Activated naive CD4-positive, alpha-beta T cell treated with anti-CD3 and anti-CD28 coated beads, Interleukin-2, amount 50 U/mL, for 72 hours (primary cell): ENCODE data around the gene CLEC16A. TPM values are rescaled to one million over a fixed set of nuclear protein-coding genes. Genes with fewer than 3 reads are reported as not detected.

Experiments
- ATAC-seq, 2 donors: fragments of 150-1000 bp; cut with Tn5 transposase; 2 replicates each; pipeline ENCODE4 v1.10.0; 2021; ENCODE audit warnings: mild to moderate bottlenecking in 2 of 2, moderate library complexity in 2 of 2
- DNase-seq, 2 donors: peaks; one replicate each; pipeline ENCODE4 v3.0.0; 2021 to 2022; ENCODE audit warnings: low spot score in 2 of 2
- H3K27ac Mint-ChIP-seq, 2 donors: one replicate each; pipeline ENCODE4 v1.8.0; 2022; ENCODE audit warnings: mild to moderate bottlenecking in 2 of 2, mixed read lengths in 2 of 2
- H3K36me3 Mint-ChIP-seq, 2 donors: one replicate each; pipeline ENCODE4 v1.8.0; 2022; ENCODE audit warnings: mixed read lengths in 2 of 2
- H3K9me3 Mint-ChIP-seq, 2 donors: one replicate each; pipeline ENCODE4 v1.8.0; 2022; ENCODE audit warnings: mixed read lengths in 2 of 2
- total RNA-seq, 2 donors: library from RNA; stranded (reverse); gene quantifications; one replicate each; pipeline ENCODE4 v1.2.3, GENCODE V29; 2022

CLEC16A gene
- total RNA-seq, 2 donors from 2014 or later: 28.0 to 33.2 TPM

GRCh38 chr16:11163761-11164261 is 219.4 kb downstream of the CLEC16A start:
- no peak overlapping the region for H3K27ac Mint-ChIP-seq
- H3K9me3 Mint-ChIP-seq: peaks cover 0 to 5% of the 10 kb centered on the region in 2 donors
- DNase-seq (no peak), ATAC-seq (no peak)
- peaks cover 6 to 15% of the 10 kb centered on the region in 2 donors for H3K36me3 Mint-ChIP-seq

GRCh38 chr16:11164482-11165270 is 220.3 kb downstream of the CLEC16A start:
- no peak for ATAC-seq
- peaks cover 6 to 14% of the 10 kb centered on the region in 2 donors for H3K36me3 Mint-ChIP-seq
- H3K27ac Mint-ChIP-seq: peak overlapping the region in 1 of 2 donors; percentile 65
- DNase-seq: no peak
- H3K9me3 Mint-ChIP-seq: peaks cover 0 to 5% of the 10 kb centered on the region in 2 donors

GRCh38 chr16:11165349-11165748 is 221.0 kb downstream of the CLEC16A start:
- no peak for DNase-seq
- no peak overlapping the region for H3K27ac Mint-ChIP-seq
- H3K36me3 Mint-ChIP-seq: peaks cover 4 to 7% of the 10 kb centered on the region in 2 donors
- no peak for ATAC-seq
- H3K9me3 Mint-ChIP-seq: peaks cover 0 to 4% of the 10 kb centered on the region in 2 donors

GRCh38 chr16:11165894-11166665 is 221.7 kb downstream of the CLEC16A start:
- DNase-seq: no peak
- Mint-ChIP-seq H3K36me3 (no peaks in the 10 kb centered on the region), H3K9me3 (no peaks in the 10 kb centered on the region), H3K27ac (peak overlapping the region in 1 of 2 donors; percentile 9)
- ATAC-seq: peak in 1 of 2 donors; percentile 11

- ATAC-seq (no peak), DNase-seq (no peak)
- Mint-ChIP-seq H3K27ac (peak overlapping the region; percentile 38 to 82), H3K9me3 (no peaks in the 10 kb centered on the region), H3K36me3 (no peaks in the 10 kb centered on the region)
These were observed 223.2 kb downstream of the CLEC16A start for GRCh38 chr16:11167581-11167980.

GRCh38 chr16:11168386-11169051 is 224.2 kb downstream of the CLEC16A start:
- DNase-seq (no peak), ATAC-seq (no peak)
- Mint-ChIP-seq H3K9me3 (no peaks in the 10 kb centered on the region), H3K36me3 (no peaks in the 10 kb centered on the region), H3K27ac (peak overlapping the region in 1 of 2 donors; percentile 79)

GRCh38 chr16:11169641-11170040 is 225.3 kb downstream of the CLEC16A start:
- Mint-ChIP-seq H3K27ac (peak overlapping the region in 1 of 2 donors; percentile 79), H3K9me3 (no peaks in the 10 kb centered on the region), H3K36me3 (peaks cover 9% of the 10 kb centered on the region in 2 donors)
- no peak for DNase-seq
- ATAC-seq: no peak

- Mint-ChIP-seq H3K9me3 (no peaks in the 10 kb centered on the region), H3K27ac (peak overlapping the region in 1 of 2 donors; percentile 65), H3K36me3 (peaks cover 14 to 15% of the 10 kb centered on the region in 2 donors)
- no peak for DNase-seq
- no peak for ATAC-seq
These were observed 225.8 kb downstream of the CLEC16A start for GRCh38 chr16:11170201-11170600.

- Mint-ChIP-seq H3K36me3 (peaks cover 15 to 17% of the 10 kb centered on the region in 2 donors), H3K9me3 (no peaks in the 10 kb centered on the region), H3K27ac (peak overlapping the region in 1 of 2 donors; percentile 65)
- no peak for DNase-seq
- no peak for ATAC-seq
These were observed 226.5 kb downstream of the CLEC16A start for GRCh38 chr16:11170696-11171447.

GRCh38 chr16:11171448-11171709 is 227.0 kb downstream of the CLEC16A start:
- no peaks in the 10 kb centered on the region for H3K9me3 Mint-ChIP-seq
- H3K36me3 Mint-ChIP-seq: peaks cover 15 to 17% of the 10 kb centered on the region in 2 donors
- ATAC-seq (no peak), DNase-seq (no peak)
- no peak overlapping the region for H3K27ac Mint-ChIP-seq

GRCh38 chr16:11171757-11172299 is 227.5 kb downstream of the CLEC16A start:
- no peak for ATAC-seq
- Mint-ChIP-seq H3K36me3 (peaks cover 15 to 17% of the 10 kb centered on the region in 2 donors), H3K9me3 (no peaks in the 10 kb centered on the region), H3K27ac (no peak overlapping the region)
- DNase-seq: no peak

- no peak for DNase-seq
- H3K27ac Mint-ChIP-seq: no peak overlapping the region
These were observed 229.1 kb downstream of the CLEC16A start for GRCh38 chr16:11173426-11173825.

GRCh38 chr16:11174141-11174540 is 229.8 kb downstream of the CLEC16A start:
- Mint-ChIP-seq H3K9me3 (no peaks in the 10 kb centered on the region), H3K36me3 (peaks cover 17 to 19% of the 10 kb centered on the region in 2 donors), H3K27ac (peak overlapping the region in 1 of 2 donors; percentile 51)
- no peak for ATAC-seq
- no peak for DNase-seq

More at GRCh38 chr16:11173426-11173825, 229.1 kb downstream of the CLEC16A start:
- ATAC-seq: no peak
- Mint-ChIP-seq H3K9me3 (no peaks in the 10 kb centered on the region), H3K36me3 (peaks cover 15 to 17% of the 10 kb centered on the region in 2 donors)

GRCh38 chr16:11175106-11175786 is 230.9 kb downstream of the CLEC16A start:
- Mint-ChIP-seq H3K9me3 (no peaks in the 10 kb centered on the region), H3K36me3 (peaks cover 20 to 28% of the 10 kb centered on the region in 2 donors), H3K27ac (peak overlapping the region in 1 of 2 donors; percentile 40)
- ATAC-seq: no peak
- DNase-seq: no peak

GRCh38 chr16:11175787-11176341 is 231.5 kb downstream of the CLEC16A start:
- peak; percentile 81 to 84 for ATAC-seq
- peak overlapping the region; percentile 55 to 94 for H3K27ac Mint-ChIP-seq
- DNase-seq: peak in 1 of 2 donors; percentile 11
- H3K9me3 Mint-ChIP-seq: no peaks in the 10 kb centered on the region
- peaks cover 23 to 33% of the 10 kb centered on the region in 2 donors for H3K36me3 Mint-ChIP-seq
